ENCODE data around the gene LRRC47.

LRRC47 gene

GRCh38 chr1:3736131-3736561 lies 60.2 kb downstream of the LRRC47 start:
- Histone ChIP-seq H3K4ac (ENCODE audit: low read depth, low read length) (no peak overlapping the region), H3K18ac (ENCODE audit: low read length) (no peak overlapping the region), H3K4me3 (ENCODE audit: low read depth, low read length) (no peak overlapping the region), H4K8ac (ENCODE audit: low read depth, low read length) (no peak overlapping the region), H2BK5ac (ENCODE audit: low read depth, low read length, poor library complexity) (no peak overlapping the region), H4K12ac (ENCODE audit: low read depth, low read length) (no peak overlapping the region), H2AFZ (ENCODE audit: insufficient read depth, low read length, poor library complexity) (no peak overlapping the region), H3K9ac (ENCODE audit: low read length) (no peak overlapping the region), H3K27me3 (ENCODE audit: insufficient read depth, low read length) (no peaks in the 10 kb centered on the region), H3K4me1 (ENCODE audit: control insufficient read depth in 1 of 2, insufficient read depth in 2 of 2, low read length in 2 of 2) (no peaks in the 10 kb centered on the region), H3K4me2 (ENCODE audit: low read length) (no peak overlapping the region), H3K36me3 (ENCODE audit: control insufficient read depth in 1 of 2, insufficient read depth in 2 of 2, low read length in 2 of 2) (peaks cover 30 to 32% of the 10 kb centered on the region in 2 experiments), H3K79me1 (ENCODE audit: low read length) (no peaks in the 10 kb centered on the region), H3K9me3 (ENCODE audit: insufficient read depth, low read depth, low read length) (no peaks in the 10 kb centered on the region), H2BK120ac (ENCODE audit: insufficient read depth, low read length, poor library complexity) (no peak overlapping the region), H2BK12ac (ENCODE audit: low read length) (no peak overlapping the region), H2AK5ac (ENCODE audit: low read length) (no peak overlapping the region), H3K79me2 (ENCODE audit: control insufficient read depth, insufficient read depth, low read length, poor library complexity) (no peaks in the 10 kb centered on the region), H3K23ac (ENCODE audit: low read length) (no peak overlapping the region), H3K27ac (ENCODE audit: low read depth, low read length) (no peak overlapping the region), H3K14ac (ENCODE audit: low read length) (no peak overlapping the region), H4K91ac (ENCODE audit: low read depth, low read length) (no peak overlapping the region)
- WGBS (ENCODE audit: extremely low coverage, insufficient coverage, insufficient read length) = no CpG with 5 or more reads among the region's 13 CpGs
- DNase-seq = no peak

- Histone ChIP-seq H2BK12ac (ENCODE audit: low read length) (no peak overlapping the region), H2BK5ac (ENCODE audit: low read depth, low read length, poor library complexity) (no peak overlapping the region)
These were observed 60.6 kb downstream of the LRRC47 start for GRCh38 chr1:3735688-3736087.

GRCh38 chr1:3735027-3735681 lies 61.1 kb downstream of the LRRC47 start:
- no peak overlapping the region for H3K4me2 ChIP-seq (ENCODE audit: low read length)
- no peak overlapping the region for H4K8ac ChIP-seq (ENCODE audit: low read depth, low read length)
- no peaks in the 10 kb centered on the region for H3K27me3 ChIP-seq (ENCODE audit: insufficient read depth, low read length)
- H3K79me1 ChIP-seq (ENCODE audit: low read length) = no peaks in the 10 kb centered on the region
- no peaks in the 10 kb centered on the region for H3K79me2 ChIP-seq (ENCODE audit: control insufficient read depth, insufficient read depth, low read length, poor library complexity)
- H3K18ac ChIP-seq (ENCODE audit: low read length) = no peak overlapping the region
- no peak overlapping the region for H3K27ac ChIP-seq (ENCODE audit: low read depth, low read length)
- no peak overlapping the region for H2BK120ac ChIP-seq (ENCODE audit: insufficient read depth, low read length, poor library complexity)
- H4K91ac ChIP-seq (ENCODE audit: low read depth, low read length) = no peak overlapping the region
- H3K4ac ChIP-seq (ENCODE audit: low read depth, low read length) = no peak overlapping the region
- H3K23ac ChIP-seq (ENCODE audit: low read length) = no peak overlapping the region
- no peak for DNase-seq
- no peak overlapping the region for H2AK5ac ChIP-seq (ENCODE audit: low read length)
- no peak overlapping the region for H4K12ac ChIP-seq (ENCODE audit: low read depth, low read length)
- no peaks in the 10 kb centered on the region for H3K9me3 ChIP-seq (ENCODE audit: insufficient read depth, low read depth, low read length)
- no peak overlapping the region for H3K14ac ChIP-seq (ENCODE audit: low read length)
- no peaks in the 10 kb centered on the region for H3K4me1 ChIP-seq (ENCODE audit: control insufficient read depth in 1 of 2, insufficient read depth in 2 of 2, low read length in 2 of 2)
- no peak overlapping the region for H2BK5ac ChIP-seq (ENCODE audit: low read depth, low read length, poor library complexity)
- peaks cover 30 to 32% of the 10 kb centered on the region in 2 experiments for H3K36me3 ChIP-seq (ENCODE audit: control insufficient read depth in 1 of 2, insufficient read depth in 2 of 2, low read length in 2 of 2)
- no CpG with 5 or more reads among the region's 12 CpGs for WGBS (ENCODE audit: extremely low coverage, insufficient coverage, insufficient read length)
- no peak overlapping the region for H2BK12ac ChIP-seq (ENCODE audit: low read length)
- no peak overlapping the region for H3K9ac ChIP-seq (ENCODE audit: low read length)
- H2AFZ ChIP-seq (ENCODE audit: insufficient read depth, low read length, poor library complexity) = no peak overlapping the region
- H3K4me3 ChIP-seq (ENCODE audit: low read depth, low read length) = no peak overlapping the region

More at GRCh38 chr1:3735688-3736087, 60.6 kb downstream of the LRRC47 start:
- no peak for DNase-seq
- Histone ChIP-seq H3K4me3 (ENCODE audit: low read depth, low read length) (no peak overlapping the region), H2BK120ac (ENCODE audit: insufficient read depth, low read length, poor library complexity) (no peak overlapping the region), H4K12ac (ENCODE audit: low read depth, low read length) (no peak overlapping the region), H3K23ac (ENCODE audit: low read length) (no peak overlapping the region), H3K79me2 (ENCODE audit: control insufficient read depth, insufficient read depth, low read length, poor library complexity) (no peaks in the 10 kb centered on the region), H3K27me3 (ENCODE audit: insufficient read depth, low read length) (no peaks in the 10 kb centered on the region), H3K27ac (ENCODE audit: low read depth, low read length) (no peak overlapping the region), H3K4me1 (ENCODE audit: control insufficient read depth in 1 of 2, insufficient read depth in 2 of 2, low read length in 2 of 2) (no peaks in the 10 kb centered on the region), H3K18ac (ENCODE audit: low read length) (no peak overlapping the region), H3K14ac (ENCODE audit: low read length) (no peak overlapping the region), H3K9ac (ENCODE audit: low read length) (no peak overlapping the region), H2AFZ (ENCODE audit: insufficient read depth, low read length, poor library complexity) (no peak overlapping the region), H3K9me3 (ENCODE audit: insufficient read depth, low read depth, low read length) (no peaks in the 10 kb centered on the region), H3K4me2 (ENCODE audit: low read length) (no peak overlapping the region), H3K36me3 (ENCODE audit: control insufficient read depth in 1 of 2, insufficient read depth in 2 of 2, low read length in 2 of 2) (peaks cover 30 to 32% of the 10 kb centered on the region in 2 experiments), H4K8ac (ENCODE audit: low read depth, low read length) (no peak overlapping the region), H4K91ac (ENCODE audit: low read depth, low read length) (no peak overlapping the region), H3K79me1 (ENCODE audit: low read length) (no peaks in the 10 kb centered on the region), H2AK5ac (ENCODE audit: low read length) (no peak overlapping the region), H3K4ac (ENCODE audit: low read depth, low read length) (no peak overlapping the region)
- WGBS (ENCODE audit: extremely low coverage, insufficient coverage, insufficient read length) = no CpG with 5 or more reads among the region's 13 CpGs

GRCh38 chr1:3734602-3735001 lies 61.7 kb downstream of the LRRC47 start:
- no peak for DNase-seq
- Histone ChIP-seq H2AFZ (ENCODE audit: insufficient read depth, low read length, poor library complexity) (no peak overlapping the region), H2BK120ac (ENCODE audit: insufficient read depth, low read length, poor library complexity) (no peak overlapping the region), H3K4ac (ENCODE audit: low read depth, low read length) (no peak overlapping the region), H3K14ac (ENCODE audit: low read length) (no peak overlapping the region), H3K4me2 (ENCODE audit: low read length) (no peak overlapping the region), H4K91ac (ENCODE audit: low read depth, low read length) (no peak overlapping the region), H3K9me3 (ENCODE audit: insufficient read depth, low read depth, low read length) (no peaks in the 10 kb centered on the region), H3K36me3 (ENCODE audit: control insufficient read depth in 1 of 2, insufficient read depth in 2 of 2, low read length in 2 of 2) (peaks cover 25 to 27% of the 10 kb centered on the region in 2 experiments), H3K79me2 (ENCODE audit: control insufficient read depth, insufficient read depth, low read length, poor library complexity) (no peaks in the 10 kb centered on the region), H3K27ac (ENCODE audit: low read depth, low read length) (no peak overlapping the region), H2BK5ac (ENCODE audit: low read depth, low read length, poor library complexity) (no peak overlapping the region), H3K18ac (ENCODE audit: low read length) (no peak overlapping the region), H4K8ac (ENCODE audit: low read depth, low read length) (no peak overlapping the region), H3K27me3 (ENCODE audit: insufficient read depth, low read length) (no peaks in the 10 kb centered on the region), H3K4me3 (ENCODE audit: low read depth, low read length) (no peak overlapping the region), H3K23ac (ENCODE audit: low read length) (no peak overlapping the region), H3K4me1 (ENCODE audit: control insufficient read depth in 1 of 2, insufficient read depth in 2 of 2, low read length in 2 of 2) (no peaks in the 10 kb centered on the region), H4K12ac (ENCODE audit: low read depth, low read length) (no peak overlapping the region), H2AK5ac (ENCODE audit: low read length) (no peak overlapping the region), H2BK12ac (ENCODE audit: low read length) (no peak overlapping the region), H3K79me1 (ENCODE audit: low read length) (no peaks in the 10 kb centered on the region), H3K9ac (ENCODE audit: low read length) (no peak overlapping the region)
- WGBS (ENCODE audit: extremely low coverage, insufficient coverage, insufficient read length) = no CpG with 5 or more reads among the region's 16 CpGs

All from trophoblast cell (in vitro differentiated cells and primary cell).